Activated T-cell treated with anti-CD3 and anti-CD28 coated beads, Interleukin-2, amount 50 U/mL, for 4 hours (primary cell): ENCODE data around the gene MACROD2. TPM values are rescaled to one million over a fixed set of nuclear protein-coding genes. Genes with fewer than 3 reads are reported as not detected.
A peak's percentile ranks its signal among the peaks of the same experiment; 100 is the strongest.

ENCODE experiments used
- ATAC-seq, 2 donors: fragments of 200-7000 bp; cut with Tn5 transposase; one replicate each; pipeline ENCODE4 v1.10.0; 2021
- DNase-seq: peaks from one replicate; pipeline ENCODE4 v3.0.0-alpha.2; 2020
- H3K27me3 Mint-ChIP-seq: one replicate; pipeline ENCODE4 v1.8.0; 2021; ENCODE audit warnings: low read depth, mixed read lengths
- H3K36me3 Mint-ChIP-seq: one replicate; pipeline ENCODE4 v1.8.0; 2022; ENCODE audit warnings: mixed read lengths; ENCODE audit not compliant: insufficient read depth
- H3K4me1 Mint-ChIP-seq: one replicate; pipeline ENCODE4 v1.8.0; 2021; ENCODE audit warnings: low read depth, mixed read lengths
- H3K4me3 Mint-ChIP-seq: one replicate; pipeline ENCODE4 v1.8.0; 2021; ENCODE audit warnings: mild to moderate bottlenecking, moderate library complexity, mixed read lengths
- H3K9me3 Mint-ChIP-seq: one replicate; pipeline ENCODE4 v1.8.0; 2021; ENCODE audit warnings: mixed read lengths
- total RNA-seq, 3 donors: library from RNA; stranded (reverse); gene quantifications; one replicate each; pipeline ENCODE4 v1.2.1, GENCODE V29; 2021

Gene MACROD2
- total RNA-seq, 3 donors from 2014 or later: 0.10 TPM; not detected in 2

DNA sequence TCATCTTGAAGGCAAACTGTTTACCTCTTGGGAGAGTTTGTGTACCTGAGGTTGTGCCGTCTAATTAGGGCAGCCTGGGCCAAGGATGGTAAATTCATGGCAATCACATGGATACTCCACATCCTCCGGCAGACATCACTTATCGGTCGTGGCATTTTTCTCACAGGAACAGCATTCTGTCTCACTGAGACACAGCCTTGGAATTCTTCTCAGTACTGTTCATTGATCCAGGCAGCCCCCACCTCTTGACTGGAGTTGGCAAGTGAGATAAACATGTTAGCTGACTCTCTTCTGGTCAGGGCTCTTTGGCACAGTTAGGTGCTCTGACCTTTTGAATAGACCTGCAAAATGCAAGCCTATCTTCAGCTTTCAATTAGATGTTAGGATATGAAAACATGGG lies 853.5 kb downstream of the MACROD2 start:
- Mint-ChIP-seq H3K9me3 (peaks cover 8% of the 10 kb centered on the region), H3K4me1 (no peaks in the 10 kb centered on the region), H3K27me3 (no peaks in the 10 kb centered on the region), H3K36me3 (no peaks in the 10 kb centered on the region), H3K4me3 (no peak overlapping the region)
- no peak for ATAC-seq
- DNase-seq: no peak

DNA sequence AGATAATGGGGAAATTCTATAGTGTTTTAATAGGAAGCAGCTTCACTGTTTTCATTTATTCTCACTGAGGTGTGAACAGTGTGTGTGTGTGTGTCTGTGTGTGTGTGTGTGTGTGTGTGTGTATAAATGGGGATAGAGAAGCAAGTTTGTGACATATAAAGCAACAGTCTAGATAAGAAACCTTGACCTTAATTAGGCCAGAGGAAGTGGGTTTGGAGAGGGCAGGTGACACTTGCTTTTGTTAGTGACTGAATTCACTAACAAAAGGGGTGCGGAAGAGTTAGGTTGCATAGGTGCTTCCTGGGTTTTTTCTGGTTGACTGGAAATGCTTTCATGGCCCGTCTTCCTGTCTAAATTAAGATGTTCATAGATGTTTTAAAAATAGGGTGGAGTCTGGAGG lies 857.8 kb downstream of the MACROD2 start:
- no peak for DNase-seq
- H3K27me3 Mint-ChIP-seq: no peaks in the 10 kb centered on the region
- no peaks in the 10 kb centered on the region for H3K36me3 Mint-ChIP-seq

DNA sequence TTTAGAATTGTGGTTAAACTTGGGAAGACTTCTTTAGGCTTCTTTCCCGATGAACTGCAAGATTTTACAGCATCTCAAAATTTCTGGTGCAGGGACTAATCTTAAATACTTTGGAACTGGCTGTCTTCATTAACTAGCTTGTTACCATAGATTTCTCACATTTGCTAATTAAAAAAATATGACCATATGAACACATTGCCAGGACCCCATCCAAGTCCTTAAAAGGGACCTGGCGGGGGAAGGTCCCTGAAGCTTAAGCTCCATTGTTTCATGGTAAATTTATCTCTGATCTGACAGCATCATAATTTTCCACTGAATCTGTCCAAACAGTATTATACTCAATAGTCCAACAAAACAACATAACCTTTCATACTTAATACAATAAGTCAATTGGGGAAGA lies 859.9 kb downstream of the MACROD2 start:
- H3K27me3 Mint-ChIP-seq: no peaks in the 10 kb centered on the region
- no peak overlapping the region for H3K4me3 Mint-ChIP-seq
- no peaks in the 10 kb centered on the region for H3K36me3 Mint-ChIP-seq
- no peak for DNase-seq
- no peak for ATAC-seq
- no peaks in the 10 kb centered on the region for H3K4me1 Mint-ChIP-seq
- H3K9me3 Mint-ChIP-seq: peaks cover 8% of the 10 kb centered on the region

More for the DNA sequence above, 857.8 kb downstream of the MACROD2 start:
- Mint-ChIP-seq H3K4me3 (no peak overlapping the region), H3K9me3 (peaks cover 8% of the 10 kb centered on the region), H3K4me1 (no peaks in the 10 kb centered on the region)
- no peak for ATAC-seq

DNA sequence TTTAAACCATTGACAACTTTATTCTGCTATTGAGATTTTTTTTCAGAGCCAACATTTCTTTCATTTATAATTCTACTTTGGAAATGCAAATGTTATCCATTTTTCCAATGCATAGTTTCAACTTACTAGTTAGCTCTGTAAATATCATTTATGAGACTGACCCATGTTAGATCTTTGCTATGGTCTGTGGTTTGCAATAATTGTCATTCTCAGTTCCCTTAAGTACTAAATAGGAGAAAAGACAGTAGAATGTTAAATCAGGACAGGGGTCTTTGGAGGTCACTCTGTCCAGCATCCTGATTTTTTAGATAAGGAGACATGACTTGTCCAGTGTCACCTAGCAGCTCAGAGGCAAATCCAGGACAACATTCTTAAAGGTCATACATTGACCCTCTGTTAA lies 864.3 kb downstream of the MACROD2 start:
- no peaks in the 10 kb centered on the region for H3K36me3 Mint-ChIP-seq
- H3K9me3 Mint-ChIP-seq: no peaks in the 10 kb centered on the region
- no peak for ATAC-seq
- no peak for DNase-seq
- no peaks in the 10 kb centered on the region for H3K27me3 Mint-ChIP-seq
- no peak overlapping the region for H3K4me3 Mint-ChIP-seq
- no peaks in the 10 kb centered on the region for H3K4me1 Mint-ChIP-seq

DNA sequence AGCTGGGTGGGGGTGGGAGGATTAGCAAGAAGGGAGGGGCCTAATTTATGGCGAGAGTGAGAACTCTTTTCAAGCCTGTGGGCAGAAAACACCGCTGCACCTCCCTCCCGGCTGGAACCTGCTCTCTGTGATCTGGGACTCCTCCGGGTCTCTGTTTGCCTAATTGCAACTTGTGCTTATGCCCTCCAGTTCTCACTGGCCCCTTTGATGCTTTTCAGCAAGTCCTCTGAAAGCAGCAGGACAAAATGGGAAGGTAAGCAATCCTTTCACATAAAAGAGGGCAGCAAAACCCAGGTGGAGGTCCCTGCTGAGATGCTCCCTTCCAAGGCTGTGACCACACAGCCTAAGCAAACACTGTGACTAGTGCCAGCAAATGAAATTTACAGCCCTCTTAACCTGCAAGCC lies 865.1 kb downstream of the MACROD2 start:
- no peaks in the 10 kb centered on the region for H3K4me1 Mint-ChIP-seq
- DNase-seq (no peak), ATAC-seq (no peak)
- H3K36me3 Mint-ChIP-seq: no peaks in the 10 kb centered on the region
- no peaks in the 10 kb centered on the region for H3K9me3 Mint-ChIP-seq
- H3K27me3 Mint-ChIP-seq: no peaks in the 10 kb centered on the region
- no peak overlapping the region for H3K4me3 Mint-ChIP-seq

DNA sequence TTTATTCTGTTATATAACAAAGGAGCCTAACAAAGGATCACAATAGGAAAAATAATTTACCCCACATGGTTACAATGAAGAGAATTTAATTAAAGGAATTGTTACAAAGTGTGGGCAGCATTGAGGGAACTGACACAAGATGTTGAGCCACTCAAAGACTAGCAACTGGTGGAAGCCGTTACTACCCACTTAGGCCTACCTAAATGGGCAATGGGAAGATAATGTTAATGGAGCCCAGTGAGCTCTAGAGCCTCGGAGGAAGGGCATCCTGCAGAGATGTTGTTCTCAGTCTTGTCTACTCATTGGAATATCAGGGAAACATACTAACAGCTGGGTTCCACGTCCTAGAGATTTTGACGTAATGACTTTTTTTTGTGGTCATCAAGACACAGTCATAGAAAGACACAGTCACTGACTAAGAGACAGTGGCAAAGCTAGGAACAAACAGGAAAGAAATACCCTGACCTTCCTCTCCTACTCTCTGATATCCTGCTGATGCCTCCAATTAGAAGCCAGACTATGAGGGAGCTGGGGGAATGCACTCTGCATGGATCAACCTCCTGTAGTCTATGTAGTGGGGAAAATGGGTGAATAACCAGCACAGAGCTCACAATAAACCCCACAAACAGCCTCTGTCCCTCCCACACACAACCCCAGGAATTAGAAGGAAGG lies 865.8 kb downstream of the MACROD2 start:
- no peaks in the 10 kb centered on the region for H3K4me1 Mint-ChIP-seq
- no peaks in the 10 kb centered on the region for H3K36me3 Mint-ChIP-seq
- no peak overlapping the region for H3K4me3 Mint-ChIP-seq
- no peaks in the 10 kb centered on the region for H3K27me3 Mint-ChIP-seq
- DNase-seq (no peak), ATAC-seq (no peak)
- no peaks in the 10 kb centered on the region for H3K9me3 Mint-ChIP-seq

DNA sequence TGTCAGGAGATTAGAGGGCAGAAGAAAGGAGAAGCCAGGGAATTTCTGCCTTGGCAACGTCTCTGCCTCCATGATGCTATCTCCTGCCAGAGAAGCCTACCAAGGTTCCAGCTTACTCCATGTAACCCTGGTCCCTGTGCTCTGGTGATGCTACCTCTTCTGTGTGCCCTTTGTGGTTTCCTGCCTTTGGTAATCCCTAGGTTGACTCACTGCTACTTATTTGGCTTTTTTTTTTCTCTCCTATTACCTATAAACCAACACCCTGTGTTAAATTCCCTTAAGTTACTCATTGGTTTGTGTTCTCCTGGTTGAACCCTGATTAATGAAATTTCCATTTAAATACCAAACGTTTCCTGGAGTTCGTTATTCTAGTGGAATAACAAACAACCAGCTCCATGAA lies 869.9 kb downstream of the MACROD2 start:
- Mint-ChIP-seq H3K4me1 (no peaks in the 10 kb centered on the region), H3K9me3 (peaks cover 7% of the 10 kb centered on the region), H3K4me3 (no peak overlapping the region), H3K36me3 (no peaks in the 10 kb centered on the region), H3K27me3 (no peaks in the 10 kb centered on the region)
- DNase-seq (no peak), ATAC-seq (peak in 1 of 2 donors; percentile 23)

DNA sequence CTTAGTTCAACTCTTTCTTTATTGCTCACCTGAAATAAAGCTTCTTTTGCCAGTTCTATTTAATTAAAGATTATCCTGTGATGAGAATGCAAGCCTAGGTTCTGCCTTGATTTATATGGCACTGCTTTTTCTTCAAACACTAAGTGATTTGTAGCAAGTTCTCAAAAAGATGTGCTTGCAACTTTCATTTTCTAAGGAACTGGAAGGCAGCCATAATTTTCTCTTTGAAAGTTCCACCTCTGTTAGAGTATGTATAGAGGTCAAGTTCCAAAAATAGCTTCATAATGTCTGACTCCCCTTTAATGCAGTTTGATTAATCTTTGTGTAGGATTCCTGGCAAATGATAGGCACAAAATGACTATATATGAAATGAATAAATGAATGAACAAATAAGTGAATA lies 870.4 kb downstream of the MACROD2 start:
- H3K27me3 Mint-ChIP-seq: no peaks in the 10 kb centered on the region

DNA sequence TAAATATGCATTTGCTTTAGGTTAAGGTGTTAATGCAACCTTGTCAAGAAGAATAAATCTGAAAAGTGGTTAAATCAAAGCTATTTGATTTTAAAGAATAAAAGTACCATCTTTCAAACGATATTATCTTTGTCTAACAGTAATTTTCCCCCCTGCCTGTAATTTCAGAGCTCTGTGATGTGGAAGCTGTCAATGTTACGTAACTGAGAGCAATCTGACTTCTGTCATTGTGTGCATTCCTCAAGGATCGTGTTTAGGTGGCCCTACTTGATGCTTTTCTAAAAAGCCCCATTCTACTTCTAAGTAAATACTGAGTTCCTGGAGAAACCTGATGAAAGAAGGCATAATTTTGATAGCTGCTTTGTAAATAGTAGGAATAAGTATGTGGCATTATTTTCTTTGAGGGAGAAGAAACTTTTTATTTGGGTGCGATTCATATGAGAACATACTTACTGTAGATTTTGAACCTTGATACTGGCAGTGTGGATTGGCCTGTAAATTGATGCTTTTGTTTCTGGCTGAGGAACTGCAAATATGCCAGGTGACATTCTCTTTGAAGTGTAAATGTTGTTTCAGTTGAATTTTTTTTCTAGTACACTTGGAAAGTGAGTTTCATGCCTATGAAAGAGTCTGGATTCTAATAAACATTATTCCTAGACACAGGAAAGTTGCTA lies 871.7 kb downstream of the MACROD2 start:
- no peak overlapping the region for H3K4me3 Mint-ChIP-seq
- H3K36me3 Mint-ChIP-seq: no peaks in the 10 kb centered on the region
- H3K9me3 Mint-ChIP-seq: peaks cover 7% of the 10 kb centered on the region
- ATAC-seq (no peak), DNase-seq (no peak)
- H3K4me1 Mint-ChIP-seq: no peaks in the 10 kb centered on the region
- no peaks in the 10 kb centered on the region for H3K27me3 Mint-ChIP-seq

More for the DNA sequence above, 870.4 kb downstream of the MACROD2 start:
- DNase-seq: no peak
- Mint-ChIP-seq H3K4me3 (no peak overlapping the region), H3K36me3 (no peaks in the 10 kb centered on the region), H3K9me3 (peaks cover 7% of the 10 kb centered on the region), H3K4me1 (no peaks in the 10 kb centered on the region)
- ATAC-seq: no peak

DNA sequence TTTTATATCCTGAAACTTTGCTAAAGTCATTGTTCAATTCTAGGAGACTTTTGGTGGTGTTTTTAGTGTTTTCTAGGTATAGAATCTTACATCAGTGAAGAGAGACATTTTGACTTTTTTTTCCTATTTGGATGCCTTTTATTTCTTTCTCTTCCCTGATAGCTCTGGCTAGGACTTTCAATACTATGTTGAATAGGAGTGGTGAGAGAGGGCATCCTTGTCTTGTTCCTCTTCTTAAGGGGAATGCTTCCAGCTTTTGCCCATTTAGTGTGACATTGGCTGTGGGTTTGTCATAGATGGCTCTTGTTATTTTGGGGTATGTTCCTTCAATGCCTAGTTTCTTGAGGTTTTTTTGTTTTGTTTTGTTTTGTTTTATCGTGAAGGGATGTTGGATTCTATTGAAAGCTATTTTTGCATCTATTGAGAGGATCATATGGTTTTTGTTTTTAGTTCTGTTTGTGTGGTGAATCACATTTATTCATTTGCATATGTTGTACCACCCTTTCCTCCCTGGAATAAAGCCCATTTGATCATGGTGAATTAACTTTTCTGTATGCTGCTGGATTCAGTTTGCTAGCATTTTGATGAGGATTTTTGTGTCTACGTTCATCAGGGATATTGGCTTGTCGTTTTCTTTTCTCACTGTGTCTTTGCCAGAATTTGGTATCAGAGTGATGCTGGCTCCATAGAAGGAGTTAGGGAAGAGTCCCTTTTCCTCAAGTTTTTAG lies 882.1 kb downstream of the MACROD2 start:
- H3K4me1 Mint-ChIP-seq: no peaks in the 10 kb centered on the region
- no peaks in the 10 kb centered on the region for H3K36me3 Mint-ChIP-seq
- ATAC-seq (no peak), DNase-seq (no peak)
- H3K4me3 Mint-ChIP-seq: no peak overlapping the region
- H3K9me3 Mint-ChIP-seq: peaks cover 16% of the 10 kb centered on the region
- no peaks in the 10 kb centered on the region for H3K27me3 Mint-ChIP-seq

DNA sequence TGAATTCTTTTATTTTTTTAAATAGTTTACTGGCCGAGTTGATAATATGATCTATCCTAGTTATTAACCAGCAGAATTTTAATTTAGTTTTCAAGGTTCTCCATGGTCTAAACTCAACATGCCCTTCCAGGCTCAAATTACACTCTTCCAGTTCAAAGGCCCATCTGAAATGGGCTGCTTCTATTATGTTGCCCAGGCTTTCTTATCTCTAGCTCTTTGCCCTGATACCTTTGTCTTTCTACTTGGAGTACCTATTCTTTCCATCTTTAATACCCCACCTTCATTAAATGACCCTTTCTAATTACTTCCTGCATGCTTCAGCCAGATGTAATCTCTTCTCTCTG lies 883.3 kb downstream of the MACROD2 start:
- Mint-ChIP-seq H3K36me3 (no peaks in the 10 kb centered on the region), H3K4me1 (no peaks in the 10 kb centered on the region), H3K27me3 (no peaks in the 10 kb centered on the region), H3K4me3 (no peak overlapping the region), H3K9me3 (peaks cover 10% of the 10 kb centered on the region)
- DNase-seq (no peak), ATAC-seq (no peak)

DNA sequence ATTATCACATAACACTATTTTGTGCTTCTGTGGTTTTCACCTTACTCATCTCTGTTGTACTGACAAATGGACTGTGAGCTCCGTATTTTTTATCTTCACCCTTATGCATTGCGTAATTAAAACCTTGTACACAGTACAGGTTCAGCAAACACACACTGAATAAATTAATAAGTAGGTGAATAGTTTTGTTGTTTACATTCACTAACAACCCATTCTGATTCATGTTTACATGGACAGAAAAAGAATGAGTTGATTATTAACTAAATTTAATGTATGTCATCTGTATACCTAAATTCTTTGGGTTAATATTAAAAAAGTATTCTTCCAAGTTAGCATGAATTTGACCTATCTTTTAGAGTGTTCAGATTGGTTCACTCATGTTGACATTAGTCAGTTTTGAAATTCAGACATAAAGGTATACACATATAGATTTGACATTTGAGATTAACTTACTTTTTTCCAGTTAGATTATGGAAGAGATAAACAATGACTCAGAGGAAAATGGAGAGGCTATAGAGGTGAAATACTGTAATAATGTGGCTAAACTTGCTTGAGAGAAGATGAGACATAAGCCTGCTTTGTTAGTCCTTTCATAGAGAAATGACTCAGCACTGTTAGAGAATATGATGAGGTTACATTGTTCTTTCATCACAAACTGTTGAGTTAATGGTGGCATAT lies 883.8 kb downstream of the MACROD2 start:
- no peak overlapping the region for H3K4me3 Mint-ChIP-seq
- DNase-seq (no peak), ATAC-seq (no peak)
- H3K27me3 Mint-ChIP-seq: no peaks in the 10 kb centered on the region
- no peaks in the 10 kb centered on the region for H3K4me1 Mint-ChIP-seq
- no peaks in the 10 kb centered on the region for H3K36me3 Mint-ChIP-seq
- peaks cover 10% of the 10 kb centered on the region for H3K9me3 Mint-ChIP-seq

DNA sequence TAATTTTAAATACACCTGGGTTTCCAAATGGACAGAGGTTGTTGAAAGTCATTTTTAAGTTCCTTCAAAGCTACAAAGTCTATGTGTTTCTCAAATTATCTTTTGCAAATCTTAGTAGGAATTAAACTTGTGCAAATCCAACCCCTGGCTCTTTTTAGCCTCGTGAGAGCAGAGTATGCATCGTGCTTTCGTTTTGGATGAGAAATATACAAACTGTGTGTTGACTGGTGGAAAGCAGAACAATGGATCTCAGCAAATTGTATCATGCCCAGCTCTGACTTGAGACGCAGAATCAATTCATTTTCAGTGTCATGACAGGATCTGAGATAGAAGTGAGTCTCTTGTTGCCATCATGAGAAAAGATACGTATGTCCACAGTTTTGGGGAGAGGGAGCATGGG lies 884.5 kb downstream of the MACROD2 start:
- no peak for ATAC-seq
- H3K36me3 Mint-ChIP-seq: no peaks in the 10 kb centered on the region
- no peaks in the 10 kb centered on the region for H3K4me1 Mint-ChIP-seq
- no peak for DNase-seq
- H3K9me3 Mint-ChIP-seq: peaks cover 10% of the 10 kb centered on the region
- H3K27me3 Mint-ChIP-seq: no peaks in the 10 kb centered on the region
- H3K4me3 Mint-ChIP-seq: no peak overlapping the region

DNA sequence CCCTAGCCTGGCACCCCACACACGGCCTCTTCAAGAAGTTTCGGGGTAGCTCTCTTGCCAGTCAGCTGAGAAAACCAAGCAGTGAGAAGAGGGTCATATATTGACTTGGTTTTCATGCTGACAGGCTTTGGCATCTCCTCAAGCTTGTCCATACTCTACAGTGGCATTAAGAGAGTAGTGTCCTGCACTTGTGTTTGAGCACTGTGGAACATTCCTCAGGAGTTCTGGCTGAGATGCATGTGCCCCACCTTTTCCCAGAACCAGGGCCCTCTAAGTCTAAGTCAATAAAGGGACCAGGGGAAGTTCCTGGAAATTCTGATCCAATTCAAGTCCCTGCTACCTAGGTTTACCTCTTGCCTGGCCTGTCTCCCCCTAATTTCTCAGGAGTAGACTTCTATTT lies 886.2 kb downstream of the MACROD2 start:
- ATAC-seq (no peak), DNase-seq (no peak)
- Mint-ChIP-seq H3K36me3 (no peaks in the 10 kb centered on the region), H3K4me3 (no peak overlapping the region), H3K4me1 (no peaks in the 10 kb centered on the region), H3K9me3 (peaks cover 16% of the 10 kb centered on the region), H3K27me3 (no peaks in the 10 kb centered on the region)
